Adrenal gland (tissue), 5 donors: ENCODE data around the gene TMEM33.

ENCODE experiments used
- CTCF ChIP-seq, 6 experiments: fragments of 450-650 bp in 4 of 6; fragments of 200-600 bp in 2 of 6; sonication (generic) in 1 of 6; IDR thresholded peaks; 1 replicate in 5 of 6; 2 replicates in 1 of 6; pipeline versions ENCODE4 v1.5.1 to v1.8.0; 2016 to 2021; ENCODE audit warnings: antibody characterized with exemption in 6 of 6, mild to moderate bottlenecking in 2 of 6, moderate library complexity in 1 of 6
- POLR2A ChIP-seq, 2 donors: fragments of 450-650 bp; IDR thresholded peaks; one replicate each; pipeline ENCODE4 v1.6.1; 2017; ENCODE audit warnings: antibody characterized with exemption in 2 of 2, mild to moderate bottlenecking in 2 of 2, moderate library complexity in 1 of 2
- donor health status: DM: no; HTN: no; CAD: no.

GRCh38 chr4:41912546-41912945, 22.7 kb upstream of the TMEM33 start:
- TF ChIP-seq POLR2A (IDR thresholded peaks at IDR 0.05), result no peak
- no peak for TF ChIP-seq CTCF (IDR thresholded peaks at IDR 0.05)
